Thymus (tissue), 11 donors: ENCODE measurements around the gene SLC35A5. TPM values are rescaled to one million over a fixed set of nuclear protein-coding genes. Genes with fewer than 3 reads are reported as not detected.

Source experiments
- DNase-seq, 9 donors: peaks; one replicate each; pipeline ENCODE4 v3.0.0-alpha.2; 2013; ENCODE audit warnings: low spot score in 9 of 9, low read depth in 6 of 9, missing footprints in 1 of 9
- H3K27ac ChIP-seq, 2 donors: one replicate each; pipeline ENCODE4 v1.5.1; 2013; ENCODE audit warnings: control low read depth in 1 of 2, low read depth in 1 of 2, low read length in 1 of 2, mild to moderate bottlenecking in 1 of 2, moderate library complexity in 1 of 2
- H3K27me3 ChIP-seq, 2 donors: one replicate each; pipeline ENCODE4 v1.5.1; 2013; ENCODE audit warnings: low read length in 1 of 2; ENCODE audit not compliant: control insufficient read depth in 2 of 2, insufficient read depth in 1 of 2
- H3K36me3 ChIP-seq, 2 donors: one replicate each; pipeline ENCODE4 v1.5.1; 2013; ENCODE audit warnings: low read length in 1 of 2, mild to moderate bottlenecking in 1 of 2, moderate library complexity in 1 of 2; ENCODE audit not compliant: control insufficient read depth in 2 of 2, insufficient read depth in 2 of 2
- H3K4me1 ChIP-seq, 2 donors: one replicate each; pipeline ENCODE4 v1.5.1; 2013; ENCODE audit warnings: low read length in 2 of 2; ENCODE audit not compliant: control insufficient read depth in 2 of 2, insufficient read depth in 2 of 2
- H3K4me3 ChIP-seq, 2 donors: one replicate each; pipeline ENCODE4 v1.5.1; 2013; ENCODE audit warnings: low read length in 2 of 2, control low read depth in 1 of 2, mild to moderate bottlenecking in 1 of 2
- H3K9me3 ChIP-seq, 2 donors: one replicate each; pipeline ENCODE4 v1.5.1; 2013; ENCODE audit warnings: low read length in 1 of 2, mild to moderate bottlenecking in 1 of 2; ENCODE audit not compliant: control insufficient read depth in 2 of 2, insufficient read depth in 1 of 2
- WGBS: extraction: QIAGEN DNeasy Blood & Tissue Kit; methylation state at CpG from one replicate; pipeline ENCODE4 v1.1.7; 2013; 5-methylcytosine and 5-hydroxymethylcytosine counted together
- polyA plus RNA-seq: library from polyadenylated mRNA; stranded (reverse); fragments of 200-250 nt; gene quantifications from one replicate; pipeline ENCODE4 v1.2.3, GENCODE V29; 2013
- total RNA-seq: library from RNA; stranded (reverse); fragments of 120-200 nt; gene quantifications from one replicate; pipeline ENCODE4 v1.2.4, GENCODE V29; 2013
- donor health status: healthy.

Gene SLC35A5
- total and polyA plus RNA-seq, 2 donors: 21.7 to 25.9 TPM

DNA sequence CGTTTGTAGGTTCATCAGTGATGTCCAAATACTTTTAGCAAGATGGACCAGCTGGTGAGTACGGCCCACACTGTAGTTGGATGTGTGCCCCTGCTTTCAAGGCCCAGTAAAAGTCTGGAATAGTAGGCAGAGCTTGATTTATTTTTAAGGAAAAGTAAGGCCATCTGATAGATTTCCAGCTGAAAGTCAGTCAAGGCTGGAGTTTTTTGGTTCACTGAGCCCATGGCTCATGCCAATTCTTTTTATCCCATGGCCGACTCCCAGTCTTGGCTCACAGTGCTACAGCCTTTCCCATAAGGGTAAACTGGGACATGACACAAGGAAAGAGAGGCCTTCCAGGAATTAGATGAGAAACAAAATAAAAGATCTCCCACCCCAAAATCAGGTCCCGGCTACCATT is 65.6 kb downstream of the SLC35A5 start:
- DNase-seq: no peak

DNA sequence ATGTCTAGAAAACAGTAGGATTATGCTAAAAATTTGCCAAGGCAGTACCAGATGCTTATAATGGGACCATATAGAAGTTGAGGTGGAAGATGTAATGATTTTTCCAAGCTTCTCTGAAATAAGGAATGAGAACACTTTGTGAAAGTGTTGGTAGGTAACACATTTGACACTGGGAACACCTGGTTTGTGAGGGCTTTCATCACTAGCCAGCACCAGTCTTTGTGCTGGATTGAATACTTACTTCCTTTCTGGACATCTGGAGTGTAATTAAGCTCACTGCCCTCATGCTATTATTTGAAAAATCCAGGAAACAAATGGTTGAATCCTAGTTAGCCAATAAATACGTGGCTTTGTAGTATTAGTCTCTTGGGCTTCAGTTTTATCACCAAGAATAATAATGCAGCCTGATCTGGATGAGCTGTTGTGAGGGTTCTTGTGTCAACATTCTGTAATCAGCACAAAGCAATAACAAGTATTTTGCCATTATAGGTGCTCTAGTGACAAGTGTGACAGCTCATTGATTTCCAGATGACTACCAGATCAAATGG is 66.1 kb downstream of the SLC35A5 start:
- no peak overlapping the region for H3K4me3 ChIP-seq
- WGBS: 90% methylated on average over 1 of the region's 1 CpG
- H3K27me3 ChIP-seq: no peaks in the 10 kb centered on the region
- no peaks in the 10 kb centered on the region for H3K9me3 ChIP-seq
- H3K27ac ChIP-seq: no peak overlapping the region
- no peaks in the 10 kb centered on the region for H3K36me3 ChIP-seq
- DNase-seq: no peak
- no peaks in the 10 kb centered on the region for H3K4me1 ChIP-seq

More for the DNA sequence above, 65.6 kb downstream of the SLC35A5 start:
- Histone ChIP-seq H3K27ac (no peak overlapping the region), H3K36me3 (no peaks in the 10 kb centered on the region), H3K4me3 (no peak overlapping the region), H3K27me3 (no peaks in the 10 kb centered on the region), H3K4me1 (no peaks in the 10 kb centered on the region), H3K9me3 (no peaks in the 10 kb centered on the region)
- WGBS: 96% methylated on average over 4 of the region's 4 CpGs

DNA sequence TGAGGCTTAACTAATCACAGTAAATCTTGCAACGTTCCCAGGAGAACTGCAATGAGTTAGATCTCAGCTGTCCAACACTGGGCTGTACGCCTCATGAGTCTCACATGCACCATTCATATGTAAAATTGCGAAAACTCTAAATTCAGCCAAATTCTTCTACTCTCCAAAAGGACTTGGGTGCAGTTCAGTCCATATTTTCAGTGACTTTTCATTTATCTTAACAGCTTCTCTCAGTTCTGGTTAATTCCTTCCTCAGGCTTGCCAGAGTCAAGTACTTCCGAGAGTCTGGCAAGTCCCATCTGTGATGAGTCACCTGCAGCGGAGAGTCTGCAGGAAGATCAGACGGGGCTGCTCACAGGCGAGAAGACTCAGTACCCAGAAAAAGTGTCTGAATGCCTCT is 67.6 kb downstream of the SLC35A5 start:
- Histone ChIP-seq H3K27ac (no peak overlapping the region), H3K36me3 (no peaks in the 10 kb centered on the region), H3K4me1 (no peaks in the 10 kb centered on the region), H3K27me3 (no peaks in the 10 kb centered on the region), H3K4me3 (no peak overlapping the region), H3K9me3 (no peaks in the 10 kb centered on the region)
- DNase-seq: no peak
- WGBS: 73% methylated on average over 7 of the region's 7 CpGs

DNA sequence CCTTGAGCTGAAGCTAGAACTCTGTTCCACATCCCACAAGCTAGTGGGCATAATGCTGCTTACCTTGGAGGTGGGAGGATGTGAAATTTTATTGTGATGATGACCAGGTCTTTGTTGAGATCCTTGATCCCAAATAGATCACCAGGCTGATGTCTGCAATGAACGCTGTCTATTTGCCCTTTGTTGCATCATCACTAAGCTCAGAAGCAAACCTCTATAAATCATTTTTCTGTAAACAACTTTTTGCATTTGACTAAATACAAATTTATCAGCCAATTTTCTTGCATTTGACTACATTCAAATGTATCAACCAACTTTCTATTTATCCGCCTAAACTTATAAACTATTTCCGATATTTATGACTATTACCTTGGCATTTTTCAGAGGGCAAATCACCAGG is 69.4 kb downstream of the SLC35A5 start:
- H3K27ac ChIP-seq: no peak overlapping the region
- H3K4me3 ChIP-seq: no peak overlapping the region
- H3K27me3 ChIP-seq: no peaks in the 10 kb centered on the region
- H3K36me3 ChIP-seq: no peaks in the 10 kb centered on the region
- no peak for DNase-seq
- H3K4me1 ChIP-seq: no peaks in the 10 kb centered on the region
- 98% methylated on average over 3 of the region's 3 CpGs for WGBS
- no peaks in the 10 kb centered on the region for H3K9me3 ChIP-seq

GRCh38 chr3:112632596-112632995 is 70.8 kb downstream of the SLC35A5 start:
- H3K27me3 ChIP-seq: no peaks in the 10 kb centered on the region
- DNase-seq: no peak
- H3K4me3 ChIP-seq: no peak overlapping the region
- H3K9me3 ChIP-seq: no peaks in the 10 kb centered on the region
- H3K4me1 ChIP-seq: no peaks in the 10 kb centered on the region
- no peaks in the 10 kb centered on the region for H3K36me3 ChIP-seq
- 71% methylated on average over 4 of the region's 4 CpGs for WGBS
- no peak overlapping the region for H3K27ac ChIP-seq

DNA sequence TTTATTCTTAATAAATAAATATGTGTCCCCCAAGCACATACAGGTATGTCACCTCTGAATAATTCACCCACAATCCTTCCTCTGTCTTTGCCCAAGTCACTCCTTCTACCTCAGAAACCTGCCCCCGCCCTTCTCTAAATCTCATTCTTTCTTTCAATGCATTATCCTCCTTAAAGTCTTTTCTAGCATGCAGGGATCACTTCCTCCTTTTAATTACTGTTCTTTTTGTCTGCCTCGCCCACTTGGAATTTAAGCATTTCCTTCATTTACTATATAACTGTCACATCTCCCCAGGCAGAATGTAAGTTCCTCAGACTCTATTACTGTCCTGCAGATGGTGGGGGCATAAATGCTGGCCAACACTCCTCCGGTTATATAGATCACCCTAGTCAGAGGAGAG is 71.3 kb downstream of the SLC35A5 start:
- Histone ChIP-seq H3K9me3 (no peaks in the 10 kb centered on the region), H3K27me3 (no peaks in the 10 kb centered on the region), H3K27ac (no peak overlapping the region), H3K36me3 (no peaks in the 10 kb centered on the region), H3K4me1 (no peaks in the 10 kb centered on the region), H3K4me3 (no peak overlapping the region)
- 79% methylated on average over 3 of the region's 3 CpGs for WGBS
- no peak for DNase-seq

GRCh38 chr3:112633757-112634156 is 71.9 kb downstream of the SLC35A5 start:
- H3K9me3 ChIP-seq: no peaks in the 10 kb centered on the region
- H3K36me3 ChIP-seq: no peaks in the 10 kb centered on the region
- 100% methylated on average over 1 of the region's 1 CpG for WGBS
- no peak overlapping the region for H3K4me3 ChIP-seq
- H3K27me3 ChIP-seq: no peaks in the 10 kb centered on the region
- no peaks in the 10 kb centered on the region for H3K4me1 ChIP-seq
- no peak overlapping the region for H3K27ac ChIP-seq
- no peak for DNase-seq

DNA sequence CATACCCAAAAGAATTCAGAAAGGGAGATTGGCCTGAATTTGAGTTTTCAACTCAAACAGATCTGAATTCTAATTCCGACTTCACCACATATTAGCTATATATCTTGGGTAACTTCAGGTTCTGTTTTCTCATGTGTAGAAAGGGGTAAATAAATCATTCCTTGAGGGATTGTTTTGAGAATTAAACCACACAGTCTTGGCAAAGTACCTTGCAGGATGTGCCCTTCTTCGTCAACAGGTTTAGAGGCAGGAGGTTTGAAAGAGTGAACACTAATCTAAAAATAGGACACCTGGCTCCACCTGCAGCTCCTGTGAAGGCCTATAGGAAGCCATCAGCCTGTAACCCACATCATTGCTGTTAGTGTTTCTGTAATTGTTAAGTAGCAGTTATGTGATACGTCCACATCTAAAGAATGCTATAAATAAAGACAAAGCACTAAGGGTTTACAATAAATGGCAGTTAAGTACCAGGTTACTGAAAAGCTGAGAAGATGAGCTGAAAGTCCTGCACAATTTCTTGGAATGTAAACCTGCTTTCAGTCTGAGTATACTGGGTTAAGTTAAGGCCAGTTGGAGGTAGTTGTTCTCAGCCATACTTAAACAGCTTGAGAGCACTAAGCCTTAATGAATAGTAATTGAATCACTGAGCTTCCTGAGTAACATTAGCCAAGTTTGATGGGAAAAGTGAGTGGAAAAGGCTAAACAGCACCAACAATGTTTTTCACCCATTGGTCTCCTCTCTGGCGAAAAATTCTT is 73.1 kb downstream of the SLC35A5 start:
- Histone ChIP-seq H3K27ac (peak overlapping the region in 1 of 2 donors; percentile 53), H3K4me1 (no peaks in the 10 kb centered on the region), H3K9me3 (no peaks in the 10 kb centered on the region), H3K36me3 (no peaks in the 10 kb centered on the region), H3K27me3 (no peaks in the 10 kb centered on the region), H3K4me3 (no peak overlapping the region)
- DNase-seq: no peak
- 97% methylated on average over 4 of the region's 4 CpGs for WGBS
